Upper lobe of right lung (tissue), 1 donor: ENCODE measurements around the gene IGLL5. TPM values are rescaled to one million over a fixed set of nuclear protein-coding genes. Genes with fewer than 3 reads are reported as not detected.

Experiments
- ATAC-seq: fragments of 200-7000 bp; cut with Tn5 transposase; one replicate; pipeline ENCODE4 v1.9.1; 2020; ENCODE audit warnings: mild to moderate bottlenecking, moderate library complexity
- DNase-seq: peaks from one replicate; pipeline ENCODE4 v3.0.0-alpha.2; 2020
- H3K27ac ChIP-seq: fragments of 200-600 bp; one replicate; pipeline ENCODE4 v1.8.0; 2022
- H3K27me3 ChIP-seq: fragments of 200-600 bp; one replicate; pipeline ENCODE4 v1.8.0; 2022; ENCODE audit warnings: mild to moderate bottlenecking
- H3K36me3 ChIP-seq: fragments of 200-600 bp; one replicate; pipeline ENCODE4 v1.8.0; 2022
- H3K4me1 ChIP-seq: fragments of 200-600 bp; one replicate; pipeline ENCODE4 v1.8.0; 2022
- H3K4me3 ChIP-seq: fragments of 200-600 bp; one replicate; pipeline ENCODE4 v1.8.0; 2022; ENCODE audit warnings: mild to moderate bottlenecking
- H3K9me3 ChIP-seq: fragments of 200-600 bp; one replicate; pipeline ENCODE4 v1.8.0; 2022
- intact Hi-C: fragments of 100-400 bp; cut with DNase I; formaldehyde crosslinking; loops from one replicate; pipeline ENCODE4 v1.11.0; 2022
- total RNA-seq: library from RNA; stranded (reverse); fragmentation: NEBNext Ultra II Directional; extraction: Animal tissue kit (Norgen Biotek cat#: 25700); gene quantifications from one replicate; pipeline ENCODE4 v1.2.1, GENCODE V29; 2021
- TF ChIP-seq, protein P1 (sequence below): fragments of 200-600 bp; IDR thresholded peaks from one replicate; pipeline ENCODE4 v1.8.0; 2022; ENCODE audit warnings: antibody characterized with exemption
- donor health status: DM: no; HTN: yes; CAD: no; lungs with severe emphysema.

Gene IGLL5
- total RNA-seq, 1 donor from 2014 or later: 12.3 TPM

DNA sequence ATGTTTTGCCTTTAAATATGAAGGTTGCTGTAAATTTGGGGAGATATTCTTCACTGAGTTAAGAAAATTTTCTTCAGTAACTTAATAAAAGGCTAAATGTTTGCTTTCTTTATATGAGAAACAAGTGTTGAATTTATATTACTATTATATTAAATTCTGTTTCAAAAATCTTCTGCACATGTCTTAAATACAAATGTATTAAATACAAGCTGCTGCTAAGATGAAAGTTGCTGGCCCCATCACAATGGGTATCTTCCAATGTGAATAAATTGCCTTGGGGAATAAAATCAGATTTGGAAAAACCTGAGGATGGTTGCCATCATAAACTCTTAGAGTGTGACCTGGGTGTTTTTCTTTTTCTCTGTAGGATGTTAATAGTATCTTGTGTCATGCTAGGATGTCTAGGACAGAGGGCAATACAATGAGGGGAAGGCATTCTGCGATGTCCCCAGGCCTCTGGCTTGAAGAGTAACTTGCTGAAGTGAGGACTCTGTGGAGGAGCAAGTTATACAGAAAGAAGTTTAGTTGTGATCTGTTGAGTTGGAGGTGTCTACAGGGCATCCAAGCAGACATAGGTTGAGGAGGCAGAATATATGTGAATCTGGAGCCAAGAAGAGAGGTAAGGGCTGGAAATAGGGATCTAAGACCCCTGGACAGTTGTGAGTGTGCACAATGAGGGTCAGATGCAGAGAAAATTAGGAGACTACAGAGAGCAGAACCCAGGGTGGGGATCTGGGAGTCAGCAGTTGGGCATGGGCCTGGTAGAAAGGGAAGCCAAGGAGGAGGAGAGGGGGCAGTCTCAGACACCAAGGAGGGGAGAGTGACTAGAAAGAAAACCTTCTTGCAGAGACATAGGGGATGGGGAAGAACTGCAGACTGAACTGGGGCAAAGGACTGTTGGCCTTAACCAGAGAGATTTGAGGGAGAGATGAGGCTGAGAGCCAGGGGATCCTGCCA, 4.8 kb downstream of the IGLL5 start:
- Histone ChIP-seq H3K9me3 (no peaks in the 10 kb centered on the region), H3K27me3 (peaks cover 40% of the 10 kb centered on the region), H3K4me1 (no peaks in the 10 kb centered on the region), H3K4me3 (no peak overlapping the region), H3K36me3 (no peaks in the 10 kb centered on the region), H3K27ac (no peak overlapping the region)
- intact Hi-C loops: loop anchor here (5.0 kb wide), 1 partner anchor 50 kb away; no protein-coding TSS in a partner anchor
- DNase-seq (no peak), ATAC-seq (no peak)
- TF ChIP-seq, protein P1, sequence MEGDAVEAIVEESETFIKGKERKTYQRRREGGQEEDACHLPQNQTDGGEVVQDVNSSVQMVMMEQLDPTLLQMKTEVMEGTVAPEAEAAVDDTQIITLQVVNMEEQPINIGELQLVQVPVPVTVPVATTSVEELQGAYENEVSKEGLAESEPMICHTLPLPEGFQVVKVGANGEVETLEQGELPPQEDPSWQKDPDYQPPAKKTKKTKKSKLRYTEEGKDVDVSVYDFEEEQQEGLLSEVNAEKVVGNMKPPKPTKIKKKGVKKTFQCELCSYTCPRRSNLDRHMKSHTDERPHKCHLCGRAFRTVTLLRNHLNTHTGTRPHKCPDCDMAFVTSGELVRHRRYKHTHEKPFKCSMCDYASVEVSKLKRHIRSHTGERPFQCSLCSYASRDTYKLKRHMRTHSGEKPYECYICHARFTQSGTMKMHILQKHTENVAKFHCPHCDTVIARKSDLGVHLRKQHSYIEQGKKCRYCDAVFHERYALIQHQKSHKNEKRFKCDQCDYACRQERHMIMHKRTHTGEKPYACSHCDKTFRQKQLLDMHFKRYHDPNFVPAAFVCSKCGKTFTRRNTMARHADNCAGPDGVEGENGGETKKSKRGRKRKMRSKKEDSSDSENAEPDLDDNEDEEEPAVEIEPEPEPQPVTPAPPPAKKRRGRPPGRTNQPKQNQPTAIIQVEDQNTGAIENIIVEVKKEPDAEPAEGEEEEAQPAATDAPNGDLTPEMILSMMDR: no peak

GRCh38 chr22:22893077-22893805, 5.6 kb downstream of the IGLL5 start:
- TF ChIP-seq, protein P1: no peak
- intact Hi-C loops: loop anchor here (5.0 kb wide), 1 partner anchor 49 kb away; no protein-coding TSS in a partner anchor
- DNase-seq: peak; percentile 41
- peak; percentile 6 for ATAC-seq
- H3K27ac ChIP-seq: no peak overlapping the region
- H3K9me3 ChIP-seq: no peaks in the 10 kb centered on the region
- H3K36me3 ChIP-seq: no peaks in the 10 kb centered on the region
- no peak overlapping the region for H3K4me3 ChIP-seq
- H3K4me1 ChIP-seq: no peaks in the 10 kb centered on the region
- peaks cover 38% of the 10 kb centered on the region for H3K27me3 ChIP-seq

- peak; percentile 54 for DNase-seq
- TF ChIP-seq, protein P1: no peak
- no peaks in the 10 kb centered on the region for H3K9me3 ChIP-seq
- peak; percentile 34 for ATAC-seq
- no peaks in the 10 kb centered on the region for H3K4me1 ChIP-seq
- H3K4me3 ChIP-seq: no peak overlapping the region
- intact Hi-C loops: loop anchor here (5.0 kb wide), 1 partner anchor 48 kb away; no protein-coding TSS in a partner anchor
- H3K27ac ChIP-seq: no peak overlapping the region
- no peaks in the 10 kb centered on the region for H3K36me3 ChIP-seq
- peaks cover 32% of the 10 kb centered on the region for H3K27me3 ChIP-seq
These were observed 6.5 kb downstream of the IGLL5 start for GRCh38 chr22:22893891-22894739.

GRCh38 chr22:22894740-22895731, 7.4 kb downstream of the IGLL5 start:
- Histone ChIP-seq H3K27ac (no peak overlapping the region), H3K4me1 (no peaks in the 10 kb centered on the region), H3K36me3 (no peaks in the 10 kb centered on the region), H3K4me3 (no peak overlapping the region), H3K9me3 (no peaks in the 10 kb centered on the region), H3K27me3 (peaks cover 32% of the 10 kb centered on the region)
- ATAC-seq: no peak
- peak; percentile 32 for DNase-seq
- TF ChIP-seq, protein P1: no peak
- intact Hi-C loops: loop anchor here (5.0 kb wide), 1 partner anchor 47 kb away; no protein-coding TSS in a partner anchor
